Large intestine (tissue), 3 donors: ENCODE results near the gene SYT15. TPM values are rescaled to one million over a fixed set of nuclear protein-coding genes. Genes with fewer than 3 reads are reported as not detected.

Source experiments
- DNase-seq, 2 donors: peaks; one replicate each; pipeline versions ENCODE4 v3.0.0 to v3.0.0-alpha.2; 2013
- H3K27ac ChIP-seq: one replicate; pipeline ENCODE4 v1.5.1; 2013; ENCODE audit warnings: low read length
- H3K27me3 ChIP-seq: 2 replicates; pipeline ENCODE4 v1.6.1; 2013; ENCODE audit warnings: low read length; ENCODE audit not compliant: control insufficient read depth, insufficient read depth
- H3K36me3 ChIP-seq: 2 replicates; pipeline ENCODE4 v1.6.1; 2013; ENCODE audit warnings: low read length; ENCODE audit not compliant: control insufficient read depth, insufficient read depth
- H3K4me1 ChIP-seq: one replicate; pipeline ENCODE4 v1.6.1; 2013; ENCODE audit warnings: low read length; ENCODE audit not compliant: control insufficient read depth, insufficient read depth
- H3K4me3 ChIP-seq: one replicate; pipeline ENCODE4 v1.5.1; 2013; ENCODE audit warnings: low read length
- H3K9me3 ChIP-seq: one replicate; pipeline ENCODE4 v1.6.1; 2013; ENCODE audit warnings: mild to moderate bottlenecking, low read depth, low read length, moderate library complexity; ENCODE audit not compliant: control insufficient read depth
- WGBS: methylation state at CpG from one replicate; pipeline ENCODE4 v1.1.5; 2013; ENCODE audit warnings: low lambda C conversion rate; ENCODE audit not compliant: insufficient coverage; 5-methylcytosine and 5-hydroxymethylcytosine counted together
- polyA plus RNA-seq: library from polyadenylated mRNA; unstranded; fragments of 120-200 nt; gene quantifications from one replicate; pipeline ENCODE4 v1.2.1, GENCODE V29; 2013

The SYT15 gene
- polyA plus RNA-seq, 1 donor = 2.5 TPM

DNA sequence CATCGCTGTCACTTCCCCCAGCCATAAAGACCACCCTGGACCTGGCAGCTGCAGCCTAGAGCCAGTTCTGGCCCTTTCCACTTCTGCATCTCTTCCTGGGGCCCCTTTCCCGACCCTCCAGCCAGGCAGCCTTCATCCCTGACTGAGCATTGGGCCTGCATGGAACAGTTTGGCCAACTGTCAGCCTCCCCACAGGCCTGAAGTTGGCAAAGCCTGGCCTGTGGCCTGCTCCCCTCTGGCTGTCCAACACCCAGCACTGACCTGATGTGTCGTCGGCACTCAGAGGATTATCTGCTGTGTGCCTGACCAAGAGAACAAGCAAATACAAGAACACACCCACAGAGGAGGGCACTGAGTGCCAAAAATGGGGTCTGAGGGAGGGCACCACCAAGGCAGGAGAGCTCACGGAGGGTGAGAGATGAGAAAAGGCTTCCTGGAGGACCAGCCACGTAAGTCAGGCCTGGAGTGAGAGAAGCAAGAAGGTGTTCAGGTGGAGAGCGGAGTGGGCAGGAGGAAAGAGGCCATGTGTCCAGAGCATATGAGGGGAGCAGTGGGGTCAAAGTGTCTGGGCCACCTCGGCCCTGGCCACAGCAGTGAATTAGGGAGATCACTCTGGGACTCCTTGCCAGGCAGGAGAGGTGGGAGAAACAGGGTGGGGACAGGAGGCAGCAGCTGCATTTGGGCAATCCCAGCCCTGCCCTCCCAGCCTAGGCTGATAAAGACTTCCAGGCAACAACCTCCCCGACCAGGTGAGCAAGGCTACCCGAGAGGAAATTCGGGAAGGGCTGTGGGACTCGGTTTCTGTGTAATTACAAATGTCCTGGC, 27.0 kb upstream of the SYT15 start:
- Histone ChIP-seq H3K4me3 (no peak overlapping the region), H3K9me3 (peaks cover 3% of the 10 kb centered on the region), H3K4me1 (peaks cover 17% of the 10 kb centered on the region), H3K27ac (no peak overlapping the region), H3K27me3 (peaks cover 10% of the 10 kb centered on the region), H3K36me3 (peaks cover 15% of the 10 kb centered on the region)
- DNase-seq = no peak
- whole genome bisulfite sequencing = 85% methylated on average over 6 of the region's 12 CpGs

DNA sequence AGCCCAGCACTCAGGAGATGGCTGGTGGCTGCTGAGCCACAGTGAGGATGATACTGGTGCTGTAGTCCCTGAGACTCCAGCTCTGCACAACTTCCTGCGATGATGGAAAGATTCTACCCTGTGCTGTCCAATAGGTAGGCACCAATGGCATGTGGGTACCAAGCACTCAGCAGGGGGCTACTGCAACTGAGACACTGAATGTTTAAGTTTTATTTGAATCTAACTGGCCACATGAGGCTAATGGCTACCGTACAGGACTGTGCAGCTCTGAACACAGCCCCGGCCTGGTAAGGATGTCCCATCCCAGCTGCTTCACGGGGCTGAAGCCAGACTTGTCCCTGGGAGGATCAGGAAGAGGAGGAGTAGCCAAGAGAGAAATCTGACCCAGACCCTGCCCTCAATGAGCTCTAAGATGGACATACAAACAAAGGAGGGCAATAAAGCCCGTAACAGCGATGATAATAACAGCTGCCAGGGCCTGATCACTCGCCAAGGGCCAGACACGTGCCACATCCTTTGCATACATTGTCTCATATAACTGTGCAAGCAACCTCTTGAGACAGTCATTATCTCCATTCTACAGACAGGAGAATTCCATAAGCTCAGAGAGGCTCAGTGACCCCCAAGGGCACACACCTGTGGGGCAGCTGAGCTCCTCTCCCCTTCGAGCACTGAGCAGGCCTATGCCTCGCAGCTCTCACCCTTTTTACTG, 26.2 kb upstream of the SYT15 start:
- Histone ChIP-seq H3K27me3 (peaks cover 16% of the 10 kb centered on the region), H3K4me1 (peaks cover 19% of the 10 kb centered on the region), H3K4me3 (no peak overlapping the region), H3K27ac (no peak overlapping the region), H3K36me3 (peaks cover 15% of the 10 kb centered on the region), H3K9me3 (peaks cover 7% of the 10 kb centered on the region)
- no peak for DNase-seq
- WGBS = 79% methylated on average over 4 of the region's 10 CpGs

DNA sequence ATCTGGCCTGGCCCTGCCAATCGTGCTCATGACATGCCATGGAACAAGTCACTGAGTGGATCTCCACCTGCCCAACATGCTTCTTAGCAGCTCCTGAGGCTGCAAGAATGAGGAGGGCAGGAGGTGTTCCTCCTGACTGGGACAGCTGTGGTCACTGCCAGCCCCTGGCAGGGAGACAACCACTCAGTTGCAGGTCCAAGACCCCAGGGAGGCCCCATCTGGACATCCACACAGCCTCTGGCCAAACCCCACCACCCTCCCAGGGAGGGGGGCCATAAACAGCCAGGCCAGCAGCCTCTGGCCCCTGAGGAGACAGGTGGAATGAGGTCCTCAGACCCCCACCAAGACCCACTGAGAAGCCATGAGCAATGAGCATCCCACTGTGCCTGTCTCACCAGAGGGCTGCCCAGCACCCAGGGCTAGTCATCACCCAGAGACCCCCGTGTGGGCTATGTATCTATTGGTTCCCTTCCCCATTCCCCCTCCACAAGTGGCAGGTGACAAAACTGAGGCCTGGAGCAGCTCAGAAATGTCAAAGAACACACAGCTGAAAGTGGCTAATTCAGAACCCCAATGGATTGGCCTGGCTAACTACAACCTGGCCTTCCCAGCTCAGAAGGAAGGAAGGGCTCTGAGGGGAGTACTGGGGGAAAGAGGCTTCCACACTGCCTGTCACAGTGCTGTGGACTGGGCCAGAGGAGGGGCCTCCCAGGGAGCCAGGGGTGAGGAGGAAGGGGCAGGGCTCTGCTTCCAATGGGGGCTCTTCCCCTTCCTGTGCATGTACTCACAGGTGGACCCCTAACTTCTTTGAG, 25.5 kb upstream of the SYT15 start:
- H3K27ac ChIP-seq = no peak overlapping the region
- WGBS = no CpG with 5 or more reads among the region's 2 CpGs
- H3K9me3 ChIP-seq = peaks cover 7% of the 10 kb centered on the region
- no peak overlapping the region for H3K4me3 ChIP-seq
- peaks cover 21% of the 10 kb centered on the region for H3K4me1 ChIP-seq
- H3K36me3 ChIP-seq = peaks cover 15% of the 10 kb centered on the region
- DNase-seq = no peak
- peaks cover 23% of the 10 kb centered on the region for H3K27me3 ChIP-seq

DNA sequence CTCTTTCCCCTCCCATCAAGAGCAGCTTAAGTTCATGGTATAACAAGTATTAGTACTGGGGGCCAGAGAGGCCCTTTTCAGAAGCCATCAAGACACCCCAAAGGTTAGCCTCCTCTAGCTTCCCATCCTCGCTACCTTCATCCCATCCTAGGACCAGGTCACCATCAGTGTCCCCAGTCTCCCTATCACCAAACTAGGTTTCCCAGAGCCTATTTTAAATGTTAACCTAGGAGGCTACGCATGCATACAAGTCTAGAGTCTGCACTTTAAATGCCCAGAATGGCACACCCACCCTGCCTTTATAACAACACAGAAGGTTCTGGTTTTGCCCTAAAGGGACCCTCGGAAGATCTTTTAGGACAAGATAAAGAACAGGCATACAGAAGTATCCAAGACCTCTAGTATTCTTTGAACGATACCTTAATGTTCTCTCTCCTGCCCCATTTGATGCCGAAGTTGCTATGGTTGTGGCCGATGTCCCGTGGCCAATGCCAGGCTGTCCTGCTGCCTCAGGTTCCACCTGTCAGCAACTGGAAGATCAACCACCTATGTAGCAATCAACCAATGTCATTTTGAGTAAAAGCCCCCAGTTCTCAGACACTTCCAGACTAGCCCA, 24.7 kb upstream of the SYT15 start:
- H3K9me3 ChIP-seq = peaks cover 7% of the 10 kb centered on the region
- no peak overlapping the region for H3K4me3 ChIP-seq
- DNase-seq = no peak
- peaks cover 27% of the 10 kb centered on the region for H3K27me3 ChIP-seq
- no peak overlapping the region for H3K27ac ChIP-seq
- H3K36me3 ChIP-seq = peaks cover 15% of the 10 kb centered on the region
- peaks cover 26% of the 10 kb centered on the region for H3K4me1 ChIP-seq
- WGBS = 84% methylated on average over 3 of the region's 7 CpGs

DNA sequence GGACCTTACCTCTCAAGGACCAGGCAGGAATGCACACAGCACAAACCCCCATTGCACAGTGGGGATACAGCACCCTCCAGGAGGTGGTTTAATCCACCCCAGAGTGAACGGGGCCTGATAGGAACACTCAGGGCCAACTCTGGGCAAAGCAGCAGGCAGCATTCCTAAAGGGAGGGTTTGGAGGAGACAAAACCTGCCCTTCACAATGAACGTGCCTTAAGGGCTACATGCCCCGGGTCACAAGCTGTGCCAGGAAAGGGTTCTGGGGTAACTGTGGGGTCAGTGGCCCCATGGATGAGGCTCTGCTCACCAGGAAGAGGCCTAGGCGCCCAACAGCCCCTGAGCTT, 23.6 kb upstream of the SYT15 start:
- peak overlapping the region; percentile 56 for H3K4me3 ChIP-seq
- H3K9me3 ChIP-seq = peaks cover 4% of the 10 kb centered on the region
- H3K4me1 ChIP-seq = peaks cover 26% of the 10 kb centered on the region
- H3K27ac ChIP-seq = no peak overlapping the region
- no peak for DNase-seq
- H3K27me3 ChIP-seq = peaks cover 31% of the 10 kb centered on the region
- peaks cover 11% of the 10 kb centered on the region for H3K36me3 ChIP-seq
- no CpG with 5 or more reads among the region's 4 CpGs for WGBS

DNA sequence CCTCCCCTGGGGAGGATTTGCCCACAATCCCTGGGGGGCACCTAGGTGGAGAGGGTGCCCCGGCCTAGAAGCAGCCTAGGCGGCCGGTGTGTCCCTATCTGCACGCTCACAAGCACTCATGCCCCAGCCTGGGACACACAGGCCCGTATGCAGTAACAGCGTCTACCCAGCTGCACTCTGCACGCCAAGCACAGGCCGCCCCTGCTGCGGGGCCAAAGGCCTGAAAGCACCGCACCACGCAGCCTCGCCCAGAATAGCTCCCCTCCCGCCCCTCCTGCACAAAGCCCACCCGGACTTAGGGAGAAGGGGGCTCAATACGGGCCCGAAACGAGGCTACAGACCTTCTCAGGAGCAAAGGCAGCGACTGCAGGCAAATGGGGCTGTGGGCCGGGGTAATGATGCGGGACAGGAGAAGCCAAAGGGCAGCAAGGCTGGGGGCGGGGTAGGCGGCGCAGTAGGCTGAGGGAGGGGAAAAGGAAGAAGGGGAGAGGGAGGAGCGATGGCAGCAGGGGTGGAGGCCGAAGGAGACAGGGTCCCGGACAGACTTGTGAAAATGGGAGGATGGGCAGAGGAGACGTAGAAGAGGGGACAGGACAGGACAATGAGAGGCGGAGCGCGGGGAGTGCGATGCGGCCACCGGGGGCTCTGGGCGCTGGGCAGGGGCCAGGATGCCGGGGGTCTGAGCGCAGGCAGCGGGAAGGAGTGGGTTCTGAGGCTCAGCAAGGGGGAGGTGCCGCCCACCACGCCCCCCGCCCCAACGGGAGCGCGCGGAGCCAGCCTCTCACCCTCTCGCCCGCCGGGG, 23.0 kb upstream of the SYT15 start:
- Histone ChIP-seq H3K36me3 (peaks cover 8% of the 10 kb centered on the region), H3K4me3 (peak overlapping the region; percentile 56), H3K4me1 (peaks cover 26% of the 10 kb centered on the region), H3K9me3 (peaks cover 4% of the 10 kb centered on the region), H3K27me3 (peaks cover 37% of the 10 kb centered on the region), H3K27ac (no peak overlapping the region)
- DNase-seq = peak; percentile 58 to 78
- 4% methylated on average over 17 of the region's 47 CpGs for whole genome bisulfite sequencing

DNA sequence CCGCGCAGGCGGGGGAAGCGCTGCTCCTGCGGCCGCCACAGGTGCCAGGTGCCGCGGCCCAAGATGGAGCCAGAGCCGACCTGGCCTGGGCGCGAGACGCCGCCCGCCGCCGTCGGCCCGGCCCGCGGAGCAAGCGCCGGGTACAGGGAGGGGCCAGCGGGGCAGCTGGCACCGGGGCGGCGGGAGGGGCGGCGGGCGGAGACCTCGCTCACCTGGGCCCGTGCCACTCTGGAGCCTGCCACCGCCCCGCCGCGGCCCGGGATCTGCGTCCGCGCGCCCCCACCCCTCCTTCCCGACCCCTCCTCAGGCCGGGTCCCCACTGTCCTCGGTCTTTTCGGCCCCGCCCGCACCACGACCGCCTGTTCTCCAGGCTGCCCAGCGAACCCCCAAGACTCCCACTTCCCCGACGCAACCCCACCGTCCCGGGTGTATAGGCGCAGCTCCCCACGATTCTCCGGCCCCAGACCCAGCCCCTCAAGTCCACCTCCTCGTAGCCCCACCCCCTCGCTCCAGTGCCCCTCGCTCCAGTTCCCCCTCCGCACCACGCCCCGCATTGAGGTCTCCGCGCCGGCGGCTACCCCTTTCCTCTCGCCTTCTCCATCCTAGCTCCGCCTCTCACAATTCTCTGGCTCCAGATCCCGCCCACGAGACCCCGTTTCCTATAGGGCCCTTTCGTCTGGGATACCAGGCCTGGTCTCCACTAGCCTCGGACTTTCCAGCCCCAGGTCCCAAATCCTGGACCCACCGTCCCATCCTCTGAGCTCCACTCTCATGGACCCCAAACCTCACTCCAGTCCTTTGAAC, 22.2 kb upstream of the SYT15 start, which contains the start of gene GPRIN2:
Gene GPRIN2 (minus strand): TSS at position 144 of the 804 bp plus-strand sequence. CDS start 5,922 bp downstream, outside the sequence.
- peak in 1 of 2 donors; percentile 67 for DNase-seq
- H3K9me3 ChIP-seq = peaks cover 4% of the 10 kb centered on the region
- H3K27ac ChIP-seq = no peak within 1 kb of the TSS
- WGBS = 4% methylated on average over 4 of the region's 74 CpGs
- H3K27me3 ChIP-seq = peaks cover 40% of the 10 kb centered on the region
- H3K36me3 ChIP-seq = peaks cover 2% of the 10 kb centered on the region
- H3K4me1 ChIP-seq = peaks cover 26% of the 10 kb centered on the region
- peak within 1 kb of the TSS; percentile 56 for H3K4me3 ChIP-seq

DNA sequence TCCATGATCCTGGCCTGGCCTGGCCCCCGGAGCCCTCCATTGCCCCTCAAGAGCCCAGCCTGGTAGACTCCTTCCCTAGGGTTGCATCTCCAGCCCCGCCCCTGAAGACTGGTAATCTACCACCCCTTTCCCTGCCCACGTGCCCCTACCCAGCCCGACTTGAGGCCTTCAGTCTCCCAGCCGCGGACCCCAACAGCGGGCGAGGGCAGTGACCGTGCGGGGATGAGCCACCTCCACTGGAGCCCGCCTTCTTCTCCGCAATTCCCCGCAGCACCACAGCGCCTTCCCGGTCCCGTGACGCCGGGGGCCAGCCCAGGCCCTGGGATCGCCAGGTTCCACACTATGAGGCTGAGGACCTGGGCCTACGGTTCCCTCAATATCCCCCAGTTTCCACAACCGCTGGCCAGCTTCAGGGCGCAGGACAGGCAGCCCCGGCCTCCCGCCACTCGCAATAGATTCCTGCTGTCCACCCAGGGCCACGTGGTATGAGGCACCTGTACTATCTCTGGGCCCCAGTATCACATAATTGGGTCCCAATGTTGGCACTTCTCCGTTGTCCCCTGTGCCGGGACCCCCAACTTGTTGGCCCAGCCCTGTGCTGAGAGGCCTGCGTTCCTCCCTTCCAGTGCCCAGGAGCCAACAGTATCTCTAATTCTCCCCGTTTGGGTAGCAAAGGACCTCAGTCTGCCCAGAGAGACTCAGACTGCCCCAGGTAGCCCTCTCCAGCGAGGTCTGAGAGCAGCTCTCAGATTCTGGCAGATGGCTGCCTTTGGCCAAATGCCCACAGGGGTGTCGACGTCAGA, 21.4 kb upstream of the SYT15 start:
- no peaks in the 10 kb centered on the region for H3K36me3 ChIP-seq
- no peak overlapping the region for H3K27ac ChIP-seq
- 97% methylated on average over 12 of the region's 33 CpGs for WGBS
- peak overlapping the region; percentile 42 for H3K4me3 ChIP-seq
- H3K27me3 ChIP-seq = peaks cover 40% of the 10 kb centered on the region
- no peak for DNase-seq
- peaks cover 4% of the 10 kb centered on the region for H3K9me3 ChIP-seq
- peaks cover 26% of the 10 kb centered on the region for H3K4me1 ChIP-seq
